PC-3 (cell line): ENCODE results near the gene ABAT. TPM values are rescaled to one million over a fixed set of nuclear protein-coding genes. Genes with fewer than 3 reads are reported as not detected.

Source experiments
- ATAC-seq: fragments of 200-7000 bp; cut with Tn5 transposase; 2 replicates; pipeline ENCODE4 v1.9.1; 2020; ENCODE audit warnings: mild to moderate bottlenecking, moderate library complexity
- BruUV-seq: library from RNA; stranded (reverse); fragments of 400-500 nt; replicated peaks from 2 replicates; lab custom pipeline; 2021; lab: Mats Ljungman, UMichigan
- CTCF ChIA-PET: fragments of 300-600 bp; sonication (Branson Sonifier 250); formaldehyde crosslinking; loops from one replicate; lab custom pipeline; 2022; ENCODE audit warnings: antibody characterized with exemption; lab: Charles Lee
- POLR2A ChIA-PET: fragments of 300-600 bp; sonication (Branson Sonifier 250); formaldehyde crosslinking; loops from one replicate; lab custom pipeline; 2022; ENCODE audit warnings: antibody characterized with exemption; ENCODE audit not compliant: unreplicated experiment; lab: Charles Lee
- DNase-seq: peaks from one replicate; pipeline ENCODE4 v3.0.0-alpha.2; 2015
- H2AFZ ChIP-seq: fragments of 300-600 bp; sonication (generic); 2 replicates; pipeline ENCODE4 v1.6.0; 2016; ENCODE audit warnings: antibody characterized with exemption, low read length
- H3F3A ChIP-seq: fragments of 300-600 bp; sonication (generic); one replicate; pipeline ENCODE4 v1.6.0; 2017; ENCODE audit warnings: antibody characterized with exemption, low read length, control low read depth, mild to moderate bottlenecking; ENCODE audit not compliant: unreplicated experiment
- H3K27ac ChIP-seq: fragments of 300-600 bp; sonication (generic); 2 replicates; pipeline ENCODE4 v1.5.1; 2016; ENCODE audit warnings: mild to moderate bottlenecking, low read length
- H3K27me3 ChIP-seq: fragments of 300-600 bp; sonication (generic); 2 replicates; pipeline ENCODE4 v1.6.1; 2016; ENCODE audit warnings: low read length, mixed read lengths
- H3K36me3 ChIP-seq: fragments of 300-600 bp; sonication (generic); 2 replicates; pipeline ENCODE4 v1.6.1; 2016; ENCODE audit warnings: low read depth, mixed run types, low read length, mixed read lengths
- H3K4me1 ChIP-seq: fragments of 300-600 bp; sonication (generic); 2 replicates; pipeline ENCODE4 v1.5.1; 2016; ENCODE audit warnings: low read length; ENCODE audit not compliant: insufficient read depth
- H3K4me2 ChIP-seq: fragments of 300-600 bp; sonication (generic); 2 replicates; pipeline ENCODE4 v1.6.0; 2016; ENCODE audit warnings: low read length
- H3K4me3 ChIP-seq: fragments of 300-600 bp; sonication (generic); 2 replicates; pipeline ENCODE4 v1.5.1; 2016; ENCODE audit warnings: mild to moderate bottlenecking, low read length, mixed read lengths
- H3K79me2 ChIP-seq: fragments of 300-600 bp; sonication (generic); 2 replicates; pipeline ENCODE4 v1.6.1; 2017; ENCODE audit warnings: low read length, mixed read lengths
- H3K9ac ChIP-seq: fragments of 300-600 bp; sonication (generic); 2 replicates; pipeline ENCODE4 v1.6.0; 2016; ENCODE audit warnings: mild to moderate bottlenecking, low read length
- H3K9me2 ChIP-seq: fragments of 300-600 bp; sonication (generic); replicated peaks from 2 replicates; pipeline ENCODE4 v1.6.1; 2016; ENCODE audit warnings: mixed run types, low read length, mixed read lengths
- H3K9me3 ChIP-seq: fragments of 300-600 bp; sonication (generic); 2 replicates; pipeline ENCODE4 v1.6.1; 2016; ENCODE audit warnings: low read length, mixed read lengths
- H4K20me1 ChIP-seq: fragments of 300-600 bp; sonication (generic); 2 replicates; pipeline ENCODE4 v1.6.1; 2016; ENCODE audit warnings: low read length, mixed read lengths
- EZH2 ChIP-seq: fragments of 300-600 bp; sonication (generic); IDR thresholded peaks from one replicate; pipeline ENCODE4 v1.6.1; 2017; ENCODE audit warnings: antibody characterized with exemption, mild to moderate bottlenecking, low read length; ENCODE audit not compliant: unreplicated experiment
- EZH2phosphoT487 ChIP-seq: fragments of 300-600 bp; sonication (generic); IDR thresholded peaks from 2 replicates; pipeline ENCODE4 v1.6.1; 2018; ENCODE audit warnings: mild to moderate bottlenecking, antibody characterized with exemption, low read length, borderline replicate concordance
- intact Hi-C: fragments of 100-400 bp; cut with micrococcal nuclease; formaldehyde crosslinking; loops from 2 replicates; pipeline ENCODE4 v1.9.0; 2023
- total RNA-seq: library from RNA; depleted of rRNA; stranded (reverse); fragments of >200 nt; gene quantifications from 2 replicates; pipeline ENCODE4 v1.2.3, GENCODE V29; 2014
- TF ChIP-seq, protein P1 (sequence below): fragments of 300-600 bp; sonication (generic); conservative IDR thresholded peaks from 2 replicates; pipeline ENCODE4 v1.5.1; 2017; ENCODE audit warnings: antibody characterized with exemption, low read depth, mild to moderate bottlenecking, low read length

The ABAT gene
- total RNA-seq, 1 experiment from 2014 or later: 0.95 TPM

DNA sequence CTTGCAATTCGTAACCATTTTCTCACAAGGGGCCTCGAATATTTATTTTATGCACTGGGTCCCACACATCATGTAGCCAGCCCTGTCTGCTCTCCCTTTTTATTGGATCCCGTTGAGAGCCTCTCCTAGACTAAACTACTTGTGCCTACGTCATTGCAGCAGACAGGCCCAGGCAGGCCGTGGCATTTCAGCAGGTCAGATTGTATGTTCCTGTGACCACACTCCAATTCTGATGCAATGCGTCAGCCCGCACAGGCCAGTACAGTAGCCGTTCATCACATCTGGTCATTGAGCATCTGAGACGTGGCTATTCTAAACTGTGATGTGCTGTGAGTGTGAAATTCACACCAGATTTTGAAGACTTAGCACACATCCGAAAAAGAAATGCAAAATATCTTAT is 42.2 kb downstream of the ABAT start:
- Histone ChIP-seq H4K20me1 (no peaks in the 10 kb centered on the region), H3K4me1 (no peaks in the 10 kb centered on the region), H3K27me3 (peaks cover 21% of the 10 kb centered on the region), H2AFZ (no peak overlapping the region), H3K4me2 (no peak overlapping the region), H3K9me3 (no peaks in the 10 kb centered on the region), H3K9me2 (no peaks in the 10 kb centered on the region), H3K4me3 (no peak overlapping the region), H3K36me3 (no peaks in the 10 kb centered on the region), H3K9ac (no peak overlapping the region), H3F3A (no peaks in the 10 kb centered on the region), H3K27ac (no peak overlapping the region), H3K79me2 (no peaks in the 10 kb centered on the region)
- TF ChIP-seq EZH2: no peak
- TF ChIP-seq, protein P1, sequence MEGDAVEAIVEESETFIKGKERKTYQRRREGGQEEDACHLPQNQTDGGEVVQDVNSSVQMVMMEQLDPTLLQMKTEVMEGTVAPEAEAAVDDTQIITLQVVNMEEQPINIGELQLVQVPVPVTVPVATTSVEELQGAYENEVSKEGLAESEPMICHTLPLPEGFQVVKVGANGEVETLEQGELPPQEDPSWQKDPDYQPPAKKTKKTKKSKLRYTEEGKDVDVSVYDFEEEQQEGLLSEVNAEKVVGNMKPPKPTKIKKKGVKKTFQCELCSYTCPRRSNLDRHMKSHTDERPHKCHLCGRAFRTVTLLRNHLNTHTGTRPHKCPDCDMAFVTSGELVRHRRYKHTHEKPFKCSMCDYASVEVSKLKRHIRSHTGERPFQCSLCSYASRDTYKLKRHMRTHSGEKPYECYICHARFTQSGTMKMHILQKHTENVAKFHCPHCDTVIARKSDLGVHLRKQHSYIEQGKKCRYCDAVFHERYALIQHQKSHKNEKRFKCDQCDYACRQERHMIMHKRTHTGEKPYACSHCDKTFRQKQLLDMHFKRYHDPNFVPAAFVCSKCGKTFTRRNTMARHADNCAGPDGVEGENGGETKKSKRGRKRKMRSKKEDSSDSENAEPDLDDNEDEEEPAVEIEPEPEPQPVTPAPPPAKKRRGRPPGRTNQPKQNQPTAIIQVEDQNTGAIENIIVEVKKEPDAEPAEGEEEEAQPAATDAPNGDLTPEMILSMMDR: no peak
- TF ChIP-seq EZH2phosphoT487: no peak
- intact Hi-C loops: no loop called here
- no peak for ATAC-seq
- no peak for DNase-seq
- ChIA-PET POLR2A (no interaction called here), CTCF (no interaction called here)
- BruUV-seq: no TSS peak

DNA sequence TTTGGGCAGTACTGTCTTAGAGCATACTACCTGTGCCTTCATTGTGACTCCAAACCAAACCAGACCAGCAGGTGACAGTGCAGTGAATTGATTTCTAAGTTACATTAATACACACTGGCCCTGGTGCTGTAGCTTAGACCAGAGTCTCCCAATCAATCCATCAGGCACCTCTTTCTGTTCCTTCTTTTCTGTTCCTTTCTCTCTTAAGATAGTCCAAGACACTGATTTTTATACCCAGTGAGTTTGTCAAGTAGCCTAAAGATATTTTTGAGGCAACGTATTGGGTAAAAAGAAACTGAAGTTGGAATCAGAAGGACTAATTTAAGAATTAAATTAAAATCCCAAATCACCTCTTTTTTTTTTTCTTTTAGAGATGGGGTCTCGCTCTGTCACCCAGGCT is 43.1 kb downstream of the ABAT start:
- DNase-seq (no peak), ATAC-seq (no peak)
- Histone ChIP-seq H3K4me3 (no peak overlapping the region), H4K20me1 (no peaks in the 10 kb centered on the region), H3K9me2 (no peaks in the 10 kb centered on the region), H3K79me2 (no peaks in the 10 kb centered on the region), H3K4me1 (no peaks in the 10 kb centered on the region), H3F3A (no peaks in the 10 kb centered on the region), H3K27ac (no peak overlapping the region), H3K27me3 (peaks cover 21% of the 10 kb centered on the region), H3K9ac (no peak overlapping the region), H3K9me3 (no peaks in the 10 kb centered on the region), H3K36me3 (no peaks in the 10 kb centered on the region), H3K4me2 (no peak overlapping the region), H2AFZ (no peak overlapping the region)
- ChIA-PET POLR2A (no interaction called here), CTCF (no interaction called here)
- TF ChIP-seq EZH2 (no peak), EZH2phosphoT487 (no peak)
- TF ChIP-seq, protein P1: no peak
- BruUV-seq: no TSS peak
- intact Hi-C loops: no loop called here

DNA sequence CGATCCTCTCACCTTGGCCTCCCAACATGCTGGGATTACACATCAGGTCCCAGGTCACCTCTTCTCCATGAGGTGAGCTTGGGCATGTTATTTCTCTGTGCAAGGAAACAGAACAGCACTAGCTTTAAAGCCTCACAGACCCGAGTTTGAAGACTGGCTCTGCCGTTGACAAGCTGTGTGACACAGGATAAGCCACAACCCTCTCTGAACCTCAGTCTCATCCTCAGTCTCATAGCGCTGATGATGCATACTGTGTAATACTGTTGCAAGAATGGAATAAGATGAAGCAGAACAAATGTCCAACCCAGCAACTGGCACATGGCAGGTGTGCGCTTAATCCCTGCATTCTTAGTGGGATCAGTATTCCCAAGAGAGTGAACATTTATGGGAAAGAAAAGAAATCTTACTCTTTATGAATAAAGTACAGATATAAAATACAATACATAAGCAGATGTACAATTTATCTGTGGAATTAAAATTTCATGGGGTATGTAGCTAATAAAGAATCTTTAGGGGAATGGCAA is 43.5 kb downstream of the ABAT start:
- Histone ChIP-seq H3K27me3 (peaks cover 21% of the 10 kb centered on the region), H4K20me1 (no peaks in the 10 kb centered on the region), H3K9me2 (no peaks in the 10 kb centered on the region), H3K4me3 (no peak overlapping the region), H3K79me2 (no peaks in the 10 kb centered on the region), H3F3A (no peaks in the 10 kb centered on the region), H2AFZ (no peak overlapping the region), H3K9me3 (no peaks in the 10 kb centered on the region), H3K4me2 (no peak overlapping the region), H3K4me1 (no peaks in the 10 kb centered on the region), H3K9ac (no peak overlapping the region), H3K27ac (no peak overlapping the region), H3K36me3 (no peaks in the 10 kb centered on the region)
- intact Hi-C loops: no loop called here
- CTCF ChIA-PET: no interaction called here
- POLR2A ChIA-PET: no interaction called here
- BruUV-seq: no TSS peak
- TF ChIP-seq EZH2 (no peak), EZH2phosphoT487 (no peak)
- TF ChIP-seq, protein P1: no peak
- no peak for DNase-seq
- no peak for ATAC-seq
